Stimulated activated CD8-positive, alpha-beta memory T cell treated with anti-CD3 and anti-CD28 coated beads, Interleukin-15, amount 100 ng/mL, for 24 hours (primary cell): ENCODE data around the gene C9orf78.

Experiments
- DNase-seq: peaks from one replicate; pipeline ENCODE4 v3.0.0-alpha.2; 2020; ENCODE audit warnings: low read depth

Gene C9orf78

DNA sequence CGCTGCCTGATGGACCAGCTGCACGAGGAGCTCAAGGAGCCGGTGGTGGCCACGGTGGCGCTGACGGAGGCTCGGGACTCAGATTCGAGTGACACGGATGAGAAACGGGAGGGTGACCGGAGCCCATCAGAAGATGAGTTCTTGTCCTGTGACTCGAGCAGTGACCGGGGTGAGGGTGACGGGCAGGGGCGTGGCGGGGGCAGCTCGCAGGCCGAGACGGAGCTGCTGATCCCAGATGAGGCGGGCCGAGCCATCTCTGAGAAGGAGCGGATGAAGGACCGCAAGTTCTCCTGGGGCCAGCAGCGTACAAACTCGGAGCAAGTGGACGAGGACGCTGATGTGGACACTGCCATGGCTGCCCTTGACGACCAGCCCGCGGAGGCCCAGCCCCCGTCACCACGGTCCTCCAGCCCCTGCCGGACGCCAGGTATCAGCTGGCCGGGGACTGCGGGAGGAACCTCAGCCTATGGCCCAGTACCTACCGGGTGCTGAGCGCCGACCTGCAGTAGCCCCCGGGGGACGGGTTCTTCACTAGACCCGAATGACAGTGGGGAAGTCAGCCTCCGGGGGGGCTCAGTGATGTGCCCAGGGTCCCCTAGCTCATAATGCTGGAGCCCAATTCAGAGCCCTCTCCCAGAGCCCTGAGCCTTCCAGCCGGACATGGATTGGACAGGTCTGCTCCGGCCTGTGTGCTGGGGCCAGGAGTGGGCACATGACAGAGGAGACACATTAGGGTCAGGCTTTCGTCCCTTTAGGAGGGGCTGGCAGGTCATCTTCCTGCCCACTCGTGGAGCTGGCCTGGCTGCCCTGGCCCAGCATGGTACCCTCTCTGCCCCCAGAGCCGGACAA is 33.2 kb upstream of the C9orf78 start:
- DNase-seq: no peak

DNA sequence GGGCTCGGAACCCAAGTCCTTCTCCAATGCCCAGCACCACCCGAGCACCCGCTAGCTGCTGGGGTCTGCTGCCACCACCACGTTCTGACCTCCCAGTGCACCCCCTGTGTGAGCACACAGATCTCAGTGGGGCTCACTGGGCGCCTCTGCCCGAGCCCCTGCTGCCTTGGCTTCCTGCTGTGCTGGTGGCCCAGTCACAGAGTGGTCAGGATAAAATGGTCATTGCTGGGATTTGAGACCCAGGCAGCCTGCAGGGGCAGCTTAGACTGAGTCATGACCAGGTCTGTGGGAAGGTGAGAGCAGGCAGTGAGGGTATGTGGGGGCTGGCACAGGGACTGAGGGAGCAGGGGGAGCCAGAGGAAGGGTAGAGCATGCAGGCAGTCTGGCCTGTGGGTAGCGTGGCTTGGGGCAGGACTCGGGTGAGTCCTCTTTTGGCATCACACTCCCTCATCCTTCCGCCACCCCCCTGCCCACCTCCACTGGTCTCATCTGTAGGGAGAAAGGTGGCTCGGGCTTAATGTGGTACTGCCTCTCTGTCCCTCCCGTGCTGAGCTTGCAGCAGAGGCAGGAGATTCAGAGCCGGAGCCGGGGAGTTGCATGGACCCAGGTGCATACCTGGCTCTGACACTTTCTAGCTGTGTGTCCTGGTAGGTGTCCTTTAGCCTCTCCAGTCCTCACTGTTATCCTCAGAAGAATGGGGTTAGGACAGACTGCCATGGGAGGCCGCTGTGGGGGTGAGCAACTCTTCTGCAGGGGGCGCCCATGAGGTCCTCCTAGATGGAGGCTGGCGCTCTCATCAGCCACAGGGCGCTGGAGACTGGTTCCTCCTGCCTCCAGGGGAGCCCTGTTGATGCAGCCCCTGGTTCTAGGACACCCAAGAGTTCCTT is 32.3 kb upstream of the C9orf78 start:
- DNase-seq: no peak

DNA sequence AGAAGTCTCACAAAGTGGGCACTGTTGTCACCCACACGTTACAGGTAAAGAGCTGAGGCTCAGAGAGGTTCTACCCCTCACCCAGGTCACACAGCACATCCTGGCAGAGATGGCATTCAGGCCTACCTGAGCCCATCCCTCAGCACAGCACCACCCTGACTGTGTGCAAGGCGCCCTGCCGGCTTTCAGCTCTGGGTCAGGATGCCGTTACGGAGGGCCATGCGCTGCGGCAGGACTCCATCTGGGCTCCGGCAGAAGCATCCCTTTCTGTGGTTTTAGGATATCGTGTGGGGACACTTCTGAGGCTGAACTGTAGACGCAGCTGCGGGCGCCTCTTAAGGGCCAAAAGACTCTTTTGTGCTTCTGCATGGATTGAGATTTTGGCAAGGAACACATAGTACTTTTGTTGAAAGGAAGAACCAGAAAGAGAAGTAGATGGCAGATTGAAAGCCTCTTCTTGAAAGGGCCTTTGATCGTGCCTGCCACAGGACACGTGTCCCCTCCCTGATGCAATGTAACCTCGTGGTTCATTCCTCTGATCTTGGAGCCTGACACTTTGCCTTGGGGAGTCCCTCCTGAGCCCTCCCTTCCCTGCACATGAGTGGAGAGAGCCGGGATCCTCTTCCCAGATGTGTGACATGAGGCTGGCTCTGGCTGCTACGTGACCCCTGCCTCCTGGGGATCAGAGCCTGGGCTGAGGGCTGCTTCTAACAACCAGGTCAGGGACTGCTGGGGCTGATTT is 31.5 kb upstream of the C9orf78 start:
- DNase-seq: no peak

DNA sequence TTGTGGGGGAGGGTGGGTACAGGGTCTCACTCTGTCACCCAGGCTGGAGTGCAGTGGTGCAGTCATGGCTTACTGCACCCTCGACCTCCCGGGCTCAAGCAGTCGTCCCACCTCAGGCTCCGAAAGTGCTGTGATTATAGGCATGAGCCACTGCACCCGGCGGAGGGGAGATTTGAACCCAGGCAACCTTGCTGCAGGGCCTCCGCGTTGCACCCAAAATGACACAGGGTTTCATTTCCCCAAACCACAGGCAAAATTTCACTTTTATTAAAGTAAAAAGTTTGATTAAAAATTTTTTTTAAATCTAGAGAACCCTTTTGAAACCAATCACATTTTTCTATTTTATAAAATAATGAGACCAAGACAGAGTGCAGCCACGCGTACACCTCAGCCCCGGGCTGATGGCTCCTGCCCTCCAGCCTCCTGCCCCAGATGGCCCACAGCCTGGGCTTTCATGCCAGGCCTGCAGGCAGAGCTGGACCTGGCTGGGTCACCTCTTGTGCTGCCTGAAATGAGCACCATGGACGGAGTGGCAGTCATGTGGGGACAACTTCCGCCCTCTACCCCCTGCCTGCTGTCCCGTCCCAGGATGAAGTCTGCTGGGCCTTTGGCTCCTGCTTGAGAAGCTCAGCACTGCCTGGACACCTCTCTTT is 30.7 kb upstream of the C9orf78 start:
- DNase-seq: no peak

DNA sequence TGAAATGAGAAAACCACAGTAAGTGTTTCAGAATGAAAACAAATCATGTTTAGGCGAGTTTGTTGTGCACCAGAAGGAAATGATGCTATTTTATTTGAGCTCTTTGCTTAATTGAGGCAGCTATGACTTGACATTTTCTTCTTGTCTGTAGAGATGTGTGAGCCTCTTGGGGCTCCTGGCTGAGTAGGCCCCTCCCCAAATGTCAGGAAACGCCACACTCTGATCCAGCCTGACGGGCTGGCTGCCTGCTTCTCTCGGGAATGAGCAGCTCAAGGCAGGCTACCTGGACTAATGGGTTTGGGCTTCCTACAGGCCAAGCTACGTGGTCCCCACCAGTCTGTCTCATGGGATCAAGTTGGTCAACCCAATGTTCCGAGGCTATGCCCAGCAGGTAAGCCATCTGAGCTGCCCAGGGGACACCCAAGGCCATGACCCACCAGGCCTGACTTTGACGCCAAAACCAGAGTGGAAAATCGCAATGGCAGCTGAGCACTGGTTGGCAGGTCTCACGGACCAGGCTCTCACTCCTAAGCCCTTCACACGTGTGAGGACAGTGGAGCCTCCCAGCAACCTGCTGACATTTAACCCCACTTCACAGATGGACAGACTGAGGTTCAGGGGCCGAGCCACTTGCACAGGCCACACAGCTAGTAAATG is 30.0 kb upstream of the C9orf78 start:
- DNase-seq: no peak

DNA sequence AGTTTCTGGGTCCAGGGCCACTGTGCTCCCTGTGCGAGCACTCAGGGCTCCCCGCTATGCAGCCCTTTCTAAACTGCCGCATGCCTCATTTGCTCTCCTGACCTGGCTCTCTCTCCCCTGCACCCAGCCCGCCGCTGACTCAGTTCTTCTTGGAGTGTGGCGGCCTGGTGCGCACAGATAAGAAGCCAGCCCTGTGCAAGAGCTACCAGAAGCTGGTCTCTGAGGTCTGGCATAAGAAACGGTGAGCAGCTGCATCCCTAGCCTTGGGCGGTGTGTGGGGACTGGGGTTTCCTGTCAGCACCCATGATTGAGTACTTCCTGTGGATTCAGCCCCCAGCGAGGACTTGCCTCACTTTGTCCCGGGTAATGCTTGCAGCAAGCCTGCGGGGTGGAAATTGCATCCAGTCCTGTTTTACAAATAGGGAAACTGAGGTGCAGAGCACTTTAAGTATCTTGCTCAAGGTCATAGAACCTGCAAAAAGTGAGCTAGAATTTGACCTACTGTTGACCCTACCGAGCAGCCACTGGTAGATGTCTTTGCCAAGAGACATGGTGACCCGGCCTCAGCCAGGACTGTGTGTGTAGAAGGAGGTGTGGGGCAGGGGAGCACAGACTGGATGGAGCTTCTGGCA is 28.1 kb upstream of the C9orf78 start:
- peak; percentile 35 for DNase-seq

DNA sequence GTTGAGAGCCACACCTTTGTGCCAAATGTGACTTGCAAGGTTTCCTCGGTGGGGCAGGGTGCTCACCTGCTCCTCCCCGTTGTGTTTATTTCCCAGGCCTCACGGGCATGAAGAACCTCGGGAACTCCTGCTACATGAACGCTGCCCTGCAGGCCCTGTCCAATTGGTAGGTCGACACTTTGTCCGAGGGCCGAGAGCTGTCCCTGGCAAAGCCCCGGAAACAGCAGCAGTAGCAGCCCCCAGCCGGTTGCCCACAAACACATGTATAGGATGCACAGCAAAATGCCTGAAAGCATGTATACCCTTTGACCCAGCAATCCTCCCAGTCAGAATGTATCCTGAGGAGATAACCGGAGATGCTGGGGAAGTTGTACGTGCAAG is 26.4 kb upstream of the C9orf78 start:
- no peak for DNase-seq

DNA sequence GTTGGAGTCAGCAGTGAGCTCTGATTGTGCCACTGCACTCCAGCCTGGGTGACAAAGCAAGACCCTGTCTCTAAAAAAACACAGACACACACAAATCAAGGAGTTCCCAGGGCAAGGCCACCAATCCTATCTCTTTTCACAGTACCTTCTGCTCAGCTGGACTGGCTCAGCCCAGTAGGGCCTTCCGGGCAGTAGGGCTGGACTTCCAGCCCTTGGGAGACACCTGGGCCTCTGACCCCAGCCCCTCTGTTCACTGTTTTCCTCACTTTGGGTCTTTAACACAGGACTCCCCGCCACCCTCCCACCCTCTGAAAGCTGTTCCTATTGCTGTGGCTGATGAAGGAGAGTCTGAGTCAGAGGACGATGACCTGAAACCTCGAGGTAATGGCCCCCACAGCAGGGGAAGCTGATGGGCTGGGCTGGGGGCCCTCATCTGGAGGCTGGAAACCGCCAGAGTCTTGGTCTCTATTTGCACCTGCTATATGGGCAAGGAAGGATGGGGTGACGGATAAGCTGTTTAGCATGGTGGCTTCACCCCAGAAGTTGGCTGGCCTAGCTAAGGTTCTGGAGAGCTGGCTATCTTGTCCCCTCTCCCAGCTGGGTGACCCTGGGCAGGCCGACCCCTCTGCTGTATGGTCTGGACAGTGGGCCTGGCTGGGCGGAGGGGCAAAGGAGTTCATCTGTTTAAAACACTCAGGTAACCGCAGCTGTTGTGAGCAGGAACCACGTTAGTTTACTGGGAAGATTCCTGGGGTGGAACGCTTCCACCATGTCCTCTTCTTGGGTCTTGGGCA is 25.8 kb upstream of the C9orf78 start:
- no peak for DNase-seq

DNA sequence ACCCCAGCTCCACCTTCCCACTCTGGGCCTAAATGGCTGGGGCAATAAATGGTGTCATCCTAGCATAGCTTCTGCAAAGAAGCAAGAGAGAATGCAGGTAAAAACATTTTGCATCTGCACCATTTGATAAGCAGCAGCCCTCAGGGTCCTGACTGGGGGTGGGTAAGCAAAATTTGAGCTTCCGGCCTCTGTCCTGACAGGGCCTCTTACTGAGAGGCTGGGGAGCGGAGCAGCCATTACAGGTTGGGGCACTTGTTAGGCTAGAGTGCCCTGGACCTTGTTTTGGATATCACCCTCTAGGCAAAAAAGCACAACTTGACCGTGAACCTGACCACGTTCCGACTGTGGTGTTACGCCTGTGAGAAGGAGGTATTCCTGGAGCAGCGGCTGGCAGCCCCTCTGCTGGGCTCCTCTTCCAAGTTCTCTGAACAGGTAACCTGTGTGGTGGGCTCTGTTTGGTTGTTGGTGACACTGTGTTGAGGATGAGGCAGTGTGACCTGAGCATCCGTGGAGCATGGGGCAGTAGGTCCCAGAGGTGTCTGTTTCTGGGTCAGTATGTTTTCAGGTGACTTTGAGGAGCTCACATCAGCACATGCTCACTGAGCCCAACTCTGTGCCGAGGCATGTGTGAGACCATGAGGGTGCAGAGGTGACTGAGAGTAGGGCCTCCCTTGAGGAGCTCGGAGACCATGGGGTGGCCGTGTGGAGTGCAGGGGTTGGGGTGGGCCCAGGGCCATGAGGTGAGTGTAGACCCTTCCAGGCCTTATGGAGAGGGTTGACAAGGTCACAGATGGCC is 23.3 kb upstream of the C9orf78 start:
- no peak for DNase-seq

DNA sequence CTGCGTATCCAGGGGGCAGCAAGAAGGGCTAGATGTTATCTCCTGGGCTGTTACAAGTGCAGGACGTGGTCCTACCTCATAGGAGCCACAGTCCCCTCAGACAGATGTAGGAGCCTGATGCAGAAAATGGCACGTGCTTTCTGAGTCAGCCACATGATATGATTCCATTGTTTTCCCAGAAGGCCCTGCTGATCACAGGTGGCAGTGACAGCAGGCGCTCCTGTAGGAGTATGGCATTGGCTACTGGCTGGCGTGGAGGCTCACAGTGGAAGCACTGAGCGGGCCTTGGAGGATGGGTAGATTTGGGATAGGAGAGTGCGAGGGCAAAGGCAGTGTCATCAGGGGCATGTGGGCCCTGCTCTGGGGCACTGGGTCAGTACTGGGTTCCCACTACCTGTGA is 22.1 kb upstream of the C9orf78 start:
- DNase-seq: no peak

DNA sequence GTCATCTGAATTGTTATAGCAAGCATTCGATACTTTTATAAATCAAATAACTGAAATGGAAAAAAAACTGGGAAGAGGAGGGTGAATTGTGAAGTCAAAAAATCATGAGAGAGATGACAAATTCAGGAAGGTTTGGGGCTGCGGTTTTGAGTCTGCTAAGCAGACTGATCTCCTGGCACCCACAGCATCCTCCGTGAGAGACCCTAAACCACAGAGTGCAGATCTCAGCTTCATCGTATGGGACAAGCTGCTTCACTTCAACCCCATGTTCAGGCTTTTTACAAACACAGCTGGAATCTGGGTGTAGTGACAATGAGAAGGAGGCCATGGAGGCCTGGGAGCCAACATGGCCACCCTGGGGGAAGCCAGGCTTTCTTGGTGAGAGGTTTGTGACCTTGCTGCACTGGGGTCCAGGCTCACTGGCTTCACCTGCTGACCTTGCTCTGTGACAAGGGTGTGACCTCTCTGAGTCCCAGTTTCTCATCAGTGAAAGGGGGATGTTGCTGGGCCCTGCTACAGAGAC is 19.6 kb upstream of the C9orf78 start:
- no peak for DNase-seq

DNA sequence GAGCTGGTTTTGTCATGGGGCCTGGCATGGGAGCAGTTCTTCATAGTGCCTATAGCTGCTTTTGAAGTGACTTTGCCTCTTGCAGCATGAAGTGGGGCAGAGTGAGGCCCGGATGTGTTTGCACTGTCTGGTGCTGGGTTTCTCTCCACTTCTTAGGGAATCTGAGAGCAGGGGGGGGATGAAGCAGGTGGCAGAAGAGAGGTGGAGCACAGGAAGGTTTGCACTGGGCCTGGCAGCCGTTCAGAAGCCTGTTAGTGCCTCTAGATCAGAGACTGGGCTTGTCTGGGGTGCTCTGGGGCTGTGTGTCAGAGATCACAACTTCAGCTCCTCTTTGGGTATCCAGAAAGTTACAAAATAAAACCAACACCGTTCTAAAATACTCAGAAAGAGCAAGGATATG is 18.5 kb upstream of the C9orf78 start:
- DNase-seq: no peak

DNA sequence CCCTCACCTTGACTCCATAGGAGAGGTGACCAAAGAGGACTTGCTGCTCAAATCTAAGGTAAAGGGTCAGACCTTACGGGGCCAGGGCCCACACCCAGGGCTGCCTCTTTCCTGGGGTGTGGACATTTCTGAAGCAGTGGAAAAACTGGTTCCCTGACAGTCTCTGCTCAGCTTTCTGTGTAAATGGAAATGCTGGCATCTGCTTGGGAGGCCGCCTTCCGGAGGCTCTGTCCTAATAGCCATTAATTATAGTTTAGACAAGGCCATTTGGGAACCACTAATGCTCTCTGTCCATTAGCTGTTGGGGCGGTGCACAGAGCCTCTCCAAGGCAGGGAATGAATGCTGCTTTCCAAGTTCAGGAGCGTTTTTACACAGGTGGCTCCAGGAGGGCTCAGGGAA is 17.5 kb upstream of the C9orf78 start:
- no peak for DNase-seq

DNA sequence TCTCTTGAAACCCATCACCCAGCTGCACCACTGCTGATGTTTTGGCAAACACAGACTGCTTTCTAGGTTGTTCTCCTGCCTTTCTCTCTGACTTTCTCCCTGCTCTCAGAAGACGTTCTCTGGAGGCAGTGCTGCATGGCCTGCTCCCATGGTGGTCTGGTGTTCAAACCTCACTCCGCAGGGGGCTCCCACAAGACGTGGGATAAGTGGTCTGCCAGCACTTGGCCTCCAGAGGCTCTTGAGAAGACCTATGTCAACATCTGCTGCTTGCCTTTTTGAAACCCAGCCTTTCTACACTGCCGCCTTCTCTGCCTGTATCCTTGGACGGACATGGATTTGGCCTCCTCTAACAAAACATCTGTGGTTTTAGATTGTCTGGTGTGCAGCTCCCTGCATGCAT is 16.7 kb upstream of the C9orf78 start:
- DNase-seq: no peak

DNA sequence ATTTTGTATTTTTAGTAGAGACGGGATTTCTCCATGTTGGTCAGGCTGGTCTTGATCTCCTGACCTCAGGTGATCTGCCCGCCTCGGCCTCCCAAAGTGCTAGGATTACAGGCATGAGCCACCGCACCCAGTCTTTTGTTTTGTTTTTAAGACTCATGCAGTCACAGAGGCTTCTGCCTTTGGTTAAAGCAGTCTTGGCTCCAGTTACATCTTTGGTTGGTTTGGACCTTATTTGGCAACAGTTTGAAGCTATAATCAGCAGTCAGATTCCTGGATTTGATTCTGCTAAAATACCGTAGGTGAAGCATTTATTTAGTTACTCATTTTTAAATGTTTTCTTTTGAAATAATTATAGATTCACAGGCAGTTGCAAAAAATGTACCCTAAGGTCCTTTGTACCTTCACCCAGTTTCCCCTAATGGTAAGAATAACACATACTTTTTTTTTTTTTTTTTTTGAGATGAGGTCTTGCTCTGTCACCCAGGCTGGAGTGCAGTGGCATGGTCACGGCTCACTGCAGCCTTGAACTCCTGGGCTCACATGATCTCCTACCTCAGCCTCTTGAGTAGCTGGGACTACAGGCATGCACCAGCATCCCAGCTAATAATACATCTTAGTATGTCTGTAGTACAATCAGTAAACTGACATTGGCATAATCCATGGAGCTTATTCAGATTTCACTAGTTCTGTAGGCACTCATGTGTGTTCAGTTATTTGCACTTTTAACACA is 15.9 kb upstream of the C9orf78 start:
- DNase-seq: no peak

DNA sequence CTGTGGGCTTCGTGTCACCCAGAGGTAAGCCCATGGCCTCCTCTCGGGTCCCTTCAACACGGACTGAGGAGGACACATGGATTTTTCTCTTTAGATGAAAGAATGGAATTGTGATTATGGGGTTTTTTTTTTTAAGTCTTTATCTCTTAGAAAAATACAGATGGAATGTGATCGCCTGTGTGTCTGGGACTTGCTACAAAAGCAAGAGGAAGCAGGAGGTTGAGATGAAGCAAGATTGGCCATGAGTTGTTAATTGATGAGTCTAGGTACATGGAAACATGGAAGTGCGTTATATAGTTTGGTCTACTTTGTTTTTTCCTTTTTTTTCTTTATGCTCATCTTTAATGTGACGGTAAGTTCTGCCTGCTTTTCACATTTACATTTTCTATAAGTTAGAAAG is 14.8 kb upstream of the C9orf78 start:
- DNase-seq: no peak

DNA sequence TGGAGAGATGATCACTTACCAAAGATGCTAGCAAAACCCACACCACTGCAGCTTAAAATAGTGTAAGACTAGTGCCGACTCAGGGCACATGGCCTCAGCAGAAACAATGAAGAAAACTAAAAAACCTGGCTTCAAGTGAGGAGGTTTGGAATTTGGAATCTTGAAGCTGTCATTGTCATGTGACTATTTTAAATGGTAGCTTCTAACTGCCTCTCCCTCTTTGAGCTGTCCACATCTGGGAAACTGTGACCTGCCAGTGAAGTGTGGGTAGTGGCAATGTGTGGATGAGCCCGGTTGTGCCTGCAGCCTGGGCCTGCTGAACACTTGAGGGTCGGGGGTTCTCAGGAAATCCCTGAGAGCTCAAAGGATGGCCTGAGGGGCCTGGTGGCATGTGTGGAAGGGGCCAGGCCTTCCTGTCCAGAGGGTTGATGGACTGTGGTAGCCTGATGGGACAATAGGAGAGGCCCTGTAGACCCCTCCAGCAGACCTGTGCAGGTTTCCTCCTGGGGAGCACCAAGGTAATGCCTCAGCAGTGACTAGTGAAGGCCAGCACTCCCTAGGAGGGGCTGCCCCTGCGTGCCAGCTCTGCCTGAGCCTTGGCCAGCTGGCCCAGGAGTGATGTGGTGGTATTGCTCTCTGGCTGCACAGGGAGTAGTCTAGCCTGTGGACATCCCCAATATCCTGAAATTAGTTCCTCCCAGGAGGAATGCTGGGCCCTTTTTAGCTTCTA is 13.8 kb upstream of the C9orf78 start:
- DNase-seq: no peak

DNA sequence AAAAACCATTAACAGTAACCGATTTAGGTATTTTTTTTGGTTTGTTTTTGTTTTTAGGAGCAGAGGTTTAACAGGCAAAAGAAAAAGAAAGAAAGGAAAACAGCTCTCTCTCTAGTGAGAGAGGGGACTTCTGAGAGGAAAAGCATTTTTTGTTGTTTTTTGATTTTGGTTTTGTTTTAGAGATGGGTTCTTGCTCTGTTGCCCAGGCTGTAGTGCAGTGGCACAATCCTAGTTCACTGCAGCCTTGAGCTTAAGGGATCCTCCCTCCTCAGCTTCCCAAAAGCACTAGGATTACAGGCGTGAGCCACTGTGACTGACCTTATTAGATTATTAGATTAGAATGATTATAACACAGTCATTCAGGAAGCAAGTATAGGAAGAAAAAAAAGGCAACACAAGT is 10.3 kb upstream of the C9orf78 start:
- DNase-seq: no peak
